K562 (cell line): Measurements from ENCODE around the gene RFC5. TPM values are rescaled to one million over a fixed set of nuclear protein-coding genes. Genes with fewer than 3 reads are reported as not detected.

Experiments
- BCL6 ChIP-seq: fragments of 250-450 bp; sonication (Bioruptor Pico); IDR thresholded peaks from 2 replicates; pipeline ENCODE4 v1.4.0; 2020
- CBX5 ChIP-seq: IDR thresholded peaks from 2 replicates; pipeline ENCODE4 v1.6.1; 2014; ENCODE audit warnings: low read depth, borderline replicate concordance
- CHD4 ChIP-seq: fragments of 200-600 bp; sonication (generic); IDR thresholded peaks from 3 replicates; pipeline ENCODE4 v1.6.1; 2012; ENCODE audit warnings: low read depth, mild to moderate bottlenecking, mixed read lengths, low read length, inconsistent platforms; ENCODE audit not compliant: insufficient read depth, insufficient replicate concordance, poor library complexity, severe bottlenecking
- EP300 ChIP-seq: IDR thresholded peaks from 2 replicates; pipeline ENCODE4 v1.6.1; 2012; ENCODE audit warnings: low read length, improper control_type of control experiment
- FOSL1 ChIP-seq: fragments of 200-800 bp; sonication (Bioruptor generic); conservative IDR thresholded peaks from 2 replicates; pipeline ENCODE4 v1.6.1; 2016; ENCODE audit warnings: missing genetic modification characterization, missing compliant biosample characterization
- FOXA1 ChIP-seq: fragments of 450-650 bp; IDR thresholded peaks from 2 replicates; pipeline ENCODE4 v1.6.1; 2016; ENCODE audit warnings: mild to moderate bottlenecking, borderline replicate concordance
- FOXK2 ChIP-seq, 2 experiments: fragments of 450-650 bp; IDR thresholded peaks in 1 of 2; conservative IDR thresholded peaks in 1 of 2; 2 replicates each; pipeline ENCODE4 v1.6.1; 2016; ENCODE audit warnings: low read depth in 2 of 2, mild to moderate bottlenecking in 1 of 2
- FUS ChIP-seq: fragments of 200-400 bp; formaldehyde crosslinking; optimal IDR thresholded peaks from 2 replicates; pipeline ENCODE3; 2017; ENCODE audit warnings: low read depth, low read length
- HNRNPLL ChIP-seq: fragments of 200-400 bp; formaldehyde crosslinking; IDR thresholded peaks from 2 replicates; pipeline ENCODE4 v1.6.1; 2017; ENCODE audit warnings: low read length, low read depth, mild to moderate bottlenecking; ENCODE audit not compliant: poor library complexity, severe bottlenecking
- KDM2B ChIP-seq: fragments of 250-450 bp; sonication (Bioruptor Pico); IDR thresholded peaks from 2 replicates; pipeline ENCODE4 v1.8.0; 2021; ENCODE audit warnings: mild to moderate bottlenecking, moderate library complexity
- MYC ChIP-seq, 2 experiments: fragments of 250-450 bp in 1 of 2; sonication (Bioruptor Pico) in 1 of 2; IDR thresholded peaks; 2 replicates each; pipeline versions ENCODE4 v1.5.1 to v1.6.1; 2012 to 2021; ENCODE audit warnings: low read depth in 2 of 2, borderline replicate concordance in 1 of 2, improper control_type of control experiment in 1 of 2, low read length in 1 of 2, mild to moderate bottlenecking in 1 of 2, moderate library complexity in 1 of 2
- NBN ChIP-seq: fragments of 450-650 bp; IDR thresholded peaks from 2 replicates; pipeline ENCODE4 v1.6.1; 2016; ENCODE audit warnings: low read depth, mild to moderate bottlenecking
- PHB2 ChIP-seq: fragments of 450-650 bp; IDR thresholded peaks from 2 replicates; pipeline ENCODE4 v1.6.1; 2017; ENCODE audit warnings: low read depth
- POLR2A ChIP-seq: fragments of 450-650 bp; conservative IDR thresholded peaks from 2 replicates; pipeline ENCODE4 v1.6.1; 2016
- RFX5 ChIP-seq: IDR thresholded peaks from 2 replicates; pipeline ENCODE4 v1.6.1; 2011; ENCODE audit warnings: low read depth, mild to moderate bottlenecking, improper control_type of control experiment, low read length
- SAFB2 ChIP-seq: fragments of 200-400 bp; formaldehyde crosslinking; IDR thresholded peaks from 2 replicates; pipeline ENCODE4 v1.6.1; 2018; ENCODE audit warnings: borderline replicate concordance, low read length, low read depth, moderate library complexity; ENCODE audit not compliant: severe bottlenecking
- SIN3B ChIP-seq: fragments of 450-650 bp; IDR thresholded peaks from 2 replicates; pipeline ENCODE4 v1.6.1; 2017; ENCODE audit warnings: low read depth, mild to moderate bottlenecking, moderate library complexity
- SMAD1 ChIP-seq: fragments of 150-350 bp; IDR thresholded peaks from 2 replicates; pipeline ENCODE4 v1.6.1; 2014; ENCODE audit warnings: low read length, low read depth; ENCODE audit not compliant: partially characterized antibody
- SPI1 ChIP-seq: IDR thresholded peaks from 2 replicates; pipeline ENCODE4 v1.6.1; 2011; ENCODE audit warnings: low read depth, low read length, control low read depth, borderline replicate concordance
- ZNF12 ChIP-seq: sonication (generic); formaldehyde crosslinking; IDR thresholded peaks from 2 replicates; pipeline ENCODE4 v1.4.0; 2020; ENCODE audit warnings: mild to moderate bottlenecking, missing genetic modification reagents
- ZNF212 ChIP-seq: fragments of 450-650 bp; formaldehyde crosslinking; IDR thresholded peaks from 2 replicates; pipeline ENCODE4 v1.4.0; 2020; ENCODE audit warnings: mild to moderate bottlenecking
- ZNF224 ChIP-seq: sonication (generic); formaldehyde crosslinking; IDR thresholded peaks from 2 replicates; pipeline ENCODE4 v1.8.0; 2022; ENCODE audit warnings: mild to moderate bottlenecking, missing genetic modification reagents
- ZNF232 ChIP-seq: sonication (generic); formaldehyde crosslinking; IDR thresholded peaks from 2 replicates; pipeline ENCODE4 v1.8.0; 2022; ENCODE audit warnings: mild to moderate bottlenecking, missing genetic modification reagents
- polyA plus RNA-seq, 8 experiments: library from polyadenylated mRNA; depleted of rRNA in 4 of 8; stranded (reverse) in 5 of 8; unstranded in 3 of 8; fragments of >200 nt; fragmentation: Nextera tagmentation in 2 of 8; fragmentation: Illumina TruSeq in 1 of 8; extraction: Ambion mirVana in 2 of 8; extraction: Trizol in 1 of 8; gene quantifications; 2 replicates each; pipeline versions ENCODE4 v1.2.1 to v1.2.3, GENCODE V29; 2011 to 2014; ENCODE audit warnings: inconsistent platforms in 1 of 8, missing spikeins in 1 of 8
- total RNA-seq, 7 experiments: library from RNA; depleted of rRNA in 6 of 7; stranded (reverse); fragments of >200 nt in 6 of 7; fragmentation: Illumina TruSeq in 2 of 7; extraction: Trizol in 2 of 7; gene quantifications; 2 replicates each; pipeline versions ENCODE4 v1.2.1 to v1.2.3, GENCODE V29; 2011 to 2021; ENCODE audit warnings: low replicate concordance in 1 of 7
- TF ChIP-seq, protein P1 (sequence below): sonication (generic); formaldehyde crosslinking; IDR thresholded peaks from 2 replicates; pipeline ENCODE4 v1.8.0; 2023; ENCODE audit warnings: mild to moderate bottlenecking, missing genetic modification reagents
- TF ChIP-seq, protein P2 (sequence below): fragments of 250-450 bp; sonication (Bioruptor Pico); IDR thresholded peaks from 2 replicates; pipeline ENCODE4 v1.9.0; 2021; ENCODE audit warnings: mild to moderate bottlenecking, inconsistent platforms

Gene RFC5
- total and polyA plus RNA-seq, 9 of the 15 experiments (the other 6 are each of a cell fraction or from before 2014, with no cell fraction given): 61.8 to 189 (median 92.9) TPM

DNA sequence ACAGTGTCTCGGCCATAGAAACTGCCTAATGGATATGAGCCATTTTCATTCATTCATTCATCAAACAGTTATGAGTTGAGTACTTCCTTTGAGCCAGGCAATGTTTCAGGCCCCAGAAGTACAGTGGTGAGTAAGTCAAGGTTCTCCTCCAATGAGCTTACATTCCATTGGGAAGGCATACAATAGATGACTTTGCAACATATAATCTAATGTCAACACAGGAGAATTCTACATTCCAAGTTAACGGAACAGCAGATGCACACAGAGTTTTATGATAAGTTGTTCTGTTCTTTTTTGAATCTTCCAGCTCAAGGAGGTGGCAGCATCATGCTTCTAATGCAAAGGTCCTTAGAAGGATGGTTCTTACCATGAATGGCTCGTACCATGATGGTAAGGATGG lies 3.2 kb upstream of the RFC5 start (continued):
- TF ChIP-seq FUS: no peak
- no peak for TF ChIP-seq MYC (IDR thresholded peaks at IDR 0.05; ENCODE audit: low read depth, low read length)
- no peak for TF ChIP-seq MYC (CRISPR knock-in tag; IDR thresholded peaks at IDR 0.05; ENCODE audit: borderline replicate concordance, low read depth)
- TF ChIP-seq SAFB2: no peak
- TF ChIP-seq KDM2B: no peak
- no peak for TF ChIP-seq POLR2A
- no peak for TF ChIP-seq CBX5
- TF ChIP-seq ZNF212: no peak
- no peak for TF ChIP-seq ZNF232 (CRISPR knock-in tag)
- peak; percentile 69 for TF ChIP-seq FOSL1 (tag)
- no peak for TF ChIP-seq SMAD1
- TF ChIP-seq EP300: peak; percentile 78; the same call in 1 of the 2 replicates
- no peak for TF ChIP-seq ZNF12
- TF ChIP-seq FOXK2 (conservative IDR thresholded peaks at IDR 0.05 in 1 of 2, IDR thresholded peaks at IDR 0.05 in 1 of 2; ENCODE audit: low read depth in 2 of 2): peak in 1 of 2 experiments; percentile 58; a peak in 1 of 4 replicates
- TF ChIP-seq, protein P1, sequence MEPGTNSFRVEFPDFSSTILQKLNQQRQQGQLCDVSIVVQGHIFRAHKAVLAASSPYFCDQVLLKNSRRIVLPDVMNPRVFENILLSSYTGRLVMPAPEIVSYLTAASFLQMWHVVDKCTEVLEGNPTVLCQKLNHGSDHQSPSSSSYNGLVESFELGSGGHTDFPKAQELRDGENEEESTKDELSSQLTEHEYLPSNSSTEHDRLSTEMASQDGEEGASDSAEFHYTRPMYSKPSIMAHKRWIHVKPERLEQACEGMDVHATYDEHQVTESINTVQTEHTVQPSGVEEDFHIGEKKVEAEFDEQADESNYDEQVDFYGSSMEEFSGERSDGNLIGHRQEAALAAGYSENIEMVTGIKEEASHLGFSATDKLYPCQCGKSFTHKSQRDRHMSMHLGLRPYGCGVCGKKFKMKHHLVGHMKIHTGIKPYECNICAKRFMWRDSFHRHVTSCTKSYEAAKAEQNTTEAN (CRISPR knock-in tag): no peak
- TF ChIP-seq ZNF224 (CRISPR knock-in tag): no peak
- no peak for TF ChIP-seq RFX5
- TF ChIP-seq BCL6 (CRISPR knock-in tag): no peak
- no peak for TF ChIP-seq SPI1
- TF ChIP-seq NBN: no peak
- TF ChIP-seq PHB2: no peak
- no peak for TF ChIP-seq FOXA1
- no peak for TF ChIP-seq HNRNPLL
- no peak for TF ChIP-seq CHD4
- TF ChIP-seq SIN3B: no peak
- TF ChIP-seq, protein P2, sequence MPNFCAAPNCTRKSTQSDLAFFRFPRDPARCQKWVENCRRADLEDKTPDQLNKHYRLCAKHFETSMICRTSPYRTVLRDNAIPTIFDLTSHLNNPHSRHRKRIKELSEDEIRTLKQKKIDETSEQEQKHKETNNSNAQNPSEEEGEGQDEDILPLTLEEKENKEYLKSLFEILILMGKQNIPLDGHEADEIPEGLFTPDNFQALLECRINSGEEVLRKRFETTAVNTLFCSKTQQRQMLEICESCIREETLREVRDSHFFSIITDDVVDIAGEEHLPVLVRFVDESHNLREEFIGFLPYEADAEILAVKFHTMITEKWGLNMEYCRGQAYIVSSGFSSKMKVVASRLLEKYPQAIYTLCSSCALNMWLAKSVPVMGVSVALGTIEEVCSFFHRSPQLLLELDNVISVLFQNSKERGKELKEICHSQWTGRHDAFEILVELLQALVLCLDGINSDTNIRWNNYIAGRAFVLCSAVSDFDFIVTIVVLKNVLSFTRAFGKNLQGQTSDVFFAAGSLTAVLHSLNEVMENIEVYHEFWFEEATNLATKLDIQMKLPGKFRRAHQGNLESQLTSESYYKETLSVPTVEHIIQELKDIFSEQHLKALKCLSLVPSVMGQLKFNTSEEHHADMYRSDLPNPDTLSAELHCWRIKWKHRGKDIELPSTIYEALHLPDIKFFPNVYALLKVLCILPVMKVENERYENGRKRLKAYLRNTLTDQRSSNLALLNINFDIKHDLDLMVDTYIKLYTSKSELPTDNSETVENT (CRISPR knock-in tag): no peak
